ENCODE data around the gene TUBB4B.

Gene TUBB4B

DNA sequence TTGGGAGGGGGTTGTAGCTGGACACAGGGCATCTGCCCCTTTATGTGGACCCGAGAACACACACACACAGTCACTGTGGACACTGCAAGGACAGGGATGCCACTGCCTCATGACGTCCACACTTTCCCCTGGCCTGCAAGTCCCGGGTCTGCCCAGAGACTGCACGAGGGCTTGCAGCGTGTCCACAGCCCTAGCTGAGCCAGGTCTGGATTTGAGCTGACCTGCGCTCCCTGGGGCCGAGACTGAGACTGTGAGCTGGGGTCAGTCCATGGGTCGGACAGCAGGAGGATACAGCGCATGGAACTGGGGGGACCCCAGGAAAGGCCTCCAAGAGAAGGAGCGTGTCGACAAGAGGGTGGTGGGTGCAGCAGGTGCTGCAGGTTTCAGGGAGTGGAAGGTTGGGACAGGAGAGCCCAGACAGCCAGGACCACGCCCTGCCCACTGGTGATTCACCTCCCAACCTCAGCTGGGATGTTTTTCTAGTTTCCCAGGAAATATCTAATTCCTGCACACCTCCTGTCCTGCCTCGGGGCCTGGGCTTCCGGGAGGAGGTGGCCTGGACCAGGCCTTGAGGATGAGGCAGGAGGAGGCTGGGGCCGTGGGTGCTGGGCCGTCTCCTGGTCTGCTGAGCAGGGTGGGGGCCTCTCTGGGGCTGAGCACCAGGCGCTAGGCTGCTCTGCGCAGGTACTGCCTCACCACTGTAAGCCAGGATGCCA lies 14.6 kb upstream of the TUBB4B start:
- DNase-seq (ENCODE audit: low spot score), result no peak

GRCh38 chr9:137227054-137227852 lies 13.8 kb upstream of the TUBB4B start, which contains the start of gene RNF224:
TSS of gene RNF224 (plus strand) at chr9:137227502. CDS start at chr9:137228336, 834 bp downstream.
- peak; percentile 61 for DNase-seq (ENCODE audit: low spot score)

- no peak for DNase-seq (ENCODE audit: low spot score)
Observed at GRCh38 chr9:137227853-137228505, 13.1 kb upstream of the TUBB4B start.

DNA sequence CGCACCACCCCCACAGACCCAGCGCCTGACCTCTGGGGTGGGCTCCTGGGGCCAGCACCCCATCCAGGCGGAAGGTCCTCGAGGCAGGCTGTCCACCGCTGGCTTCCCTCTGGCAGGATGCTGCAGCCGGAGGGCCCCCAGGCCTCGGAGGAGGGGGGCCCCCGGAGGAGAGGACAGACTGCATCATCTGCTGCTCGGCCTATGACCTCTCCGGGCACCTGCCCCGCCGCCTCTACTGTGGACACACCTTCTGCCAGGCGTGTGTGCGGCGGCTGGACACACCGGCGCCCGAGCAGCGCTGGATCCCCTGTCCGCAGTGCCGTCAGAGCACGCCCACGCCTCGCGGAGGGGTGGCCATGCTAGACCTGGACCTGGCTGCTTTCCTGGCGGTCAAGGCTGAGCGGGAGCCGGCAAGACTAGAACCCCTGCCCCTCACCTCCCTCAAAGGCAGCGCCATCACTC lies 12.6 kb upstream of the TUBB4B start:
- no peak for DNase-seq (ENCODE audit: low spot score)

DNA sequence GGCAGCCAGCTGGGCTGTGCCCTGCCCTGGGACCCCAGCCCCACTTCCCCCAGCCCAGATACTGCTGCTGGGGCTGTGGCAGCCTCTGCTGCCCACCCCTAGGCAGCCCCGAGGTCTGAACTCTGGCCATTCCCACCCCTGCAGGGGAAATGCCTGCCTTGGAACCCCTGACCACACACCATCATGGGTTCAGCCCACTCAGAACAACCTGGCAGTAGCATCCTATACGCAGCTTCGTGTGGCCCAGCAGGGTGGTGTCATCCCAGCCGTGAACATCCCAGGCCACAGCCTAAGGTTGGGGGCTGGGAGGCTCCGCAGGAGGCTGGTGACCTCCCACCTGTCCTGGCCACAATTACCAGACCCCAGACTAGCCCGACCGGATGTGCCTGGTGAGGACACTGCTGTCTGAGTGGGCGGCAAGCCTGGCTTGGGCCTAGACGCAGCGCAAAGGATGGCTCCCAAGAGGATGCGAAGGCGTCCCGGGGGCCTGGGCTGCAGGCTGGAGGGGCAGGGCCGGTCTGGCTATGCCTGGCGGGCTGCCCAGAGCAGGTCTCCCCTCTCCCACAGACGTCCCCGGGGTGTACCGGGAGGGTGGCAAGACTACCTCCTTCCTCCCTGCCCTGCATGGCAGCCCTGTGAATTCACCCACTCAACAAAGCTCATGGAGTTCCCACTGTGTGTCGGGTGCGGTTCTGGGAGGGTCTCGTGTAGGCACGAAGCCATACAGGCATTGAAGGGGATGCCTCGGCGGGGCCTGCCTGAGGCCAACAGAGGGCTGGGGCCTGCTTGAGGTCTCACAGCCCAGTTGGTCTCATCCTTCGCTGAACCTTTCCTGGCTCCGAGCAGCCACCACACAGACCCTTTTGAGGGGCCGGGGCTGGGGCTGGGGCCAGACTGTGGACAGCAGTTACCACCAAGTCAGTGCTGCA lies 11.9 kb upstream of the TUBB4B start:
- DNase-seq (ENCODE audit: low spot score), result no peak

GRCh38 chr9:137229903-137230704 lies 11.0 kb upstream of the TUBB4B start:
- no peak for DNase-seq (ENCODE audit: low spot score)

GRCh38 chr9:137230705-137231371 lies 10.2 kb upstream of the TUBB4B start, which contains the start of gene SLC34A3:
TSS of gene SLC34A3 (plus strand) at chr9:137230901. CDS start at chr9:137231703, 802 bp downstream.
- DNase-seq (ENCODE audit: low spot score), result no peak

DNA sequence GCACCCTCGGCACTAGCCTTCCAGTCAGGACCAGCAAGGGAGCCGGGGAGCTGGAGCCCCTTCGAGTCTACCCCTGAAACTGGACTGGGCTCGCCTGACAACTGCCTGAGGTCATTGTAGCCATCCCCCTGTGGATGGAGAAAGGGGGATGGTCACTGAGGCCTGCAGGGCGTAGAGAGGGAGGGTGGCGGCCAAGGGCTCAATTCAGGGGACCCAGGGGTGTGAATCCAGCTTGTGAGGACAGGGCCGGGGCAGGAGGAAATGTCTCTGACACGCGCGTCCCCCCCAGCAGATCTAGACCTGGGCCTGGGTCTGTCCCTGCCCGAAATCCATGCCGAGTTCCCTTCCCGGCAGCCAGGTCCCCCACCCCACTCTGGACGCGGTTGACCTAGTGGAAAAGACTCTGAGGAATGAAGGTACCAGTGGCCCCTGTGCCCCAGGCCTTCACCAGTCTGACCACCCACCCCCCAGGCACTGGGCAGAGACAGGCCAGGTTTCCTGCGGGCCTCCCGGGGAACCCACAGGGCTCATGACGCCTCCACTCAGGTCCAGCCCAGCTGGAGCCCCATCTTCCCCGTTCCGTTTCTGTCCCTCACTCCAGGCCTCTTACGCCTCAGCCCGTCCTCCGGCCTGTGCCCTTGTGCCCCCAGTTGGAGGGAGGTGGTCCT lies 9.6 kb upstream of the TUBB4B start:
- no peak for DNase-seq (ENCODE audit: low spot score)

- DNase-seq (ENCODE audit: low spot score), result no peak
Observed at GRCh38 chr9:137232101-137232500, 9.0 kb upstream of the TUBB4B start.

DNA sequence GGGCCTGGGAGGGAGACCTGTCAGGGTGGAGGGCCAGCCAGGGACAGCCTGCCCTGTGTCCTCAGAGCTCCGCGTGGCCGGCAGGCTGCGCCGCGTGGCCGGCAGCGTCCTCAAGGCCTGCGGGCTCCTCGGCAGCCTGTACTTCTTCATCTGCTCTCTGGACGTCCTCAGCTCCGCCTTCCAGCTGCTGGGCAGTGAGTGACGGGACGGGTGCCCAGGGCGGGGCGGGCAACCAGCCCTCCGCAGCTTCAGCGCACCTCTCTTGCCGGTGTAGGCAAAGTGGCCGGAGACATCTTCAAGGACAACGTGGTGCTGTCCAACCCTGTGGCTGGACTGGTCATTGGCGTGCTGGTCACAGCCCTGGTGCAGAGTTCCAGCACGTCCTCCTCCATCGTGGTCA lies 8.6 kb upstream of the TUBB4B start:
- no peak for DNase-seq (ENCODE audit: low spot score)

DNA sequence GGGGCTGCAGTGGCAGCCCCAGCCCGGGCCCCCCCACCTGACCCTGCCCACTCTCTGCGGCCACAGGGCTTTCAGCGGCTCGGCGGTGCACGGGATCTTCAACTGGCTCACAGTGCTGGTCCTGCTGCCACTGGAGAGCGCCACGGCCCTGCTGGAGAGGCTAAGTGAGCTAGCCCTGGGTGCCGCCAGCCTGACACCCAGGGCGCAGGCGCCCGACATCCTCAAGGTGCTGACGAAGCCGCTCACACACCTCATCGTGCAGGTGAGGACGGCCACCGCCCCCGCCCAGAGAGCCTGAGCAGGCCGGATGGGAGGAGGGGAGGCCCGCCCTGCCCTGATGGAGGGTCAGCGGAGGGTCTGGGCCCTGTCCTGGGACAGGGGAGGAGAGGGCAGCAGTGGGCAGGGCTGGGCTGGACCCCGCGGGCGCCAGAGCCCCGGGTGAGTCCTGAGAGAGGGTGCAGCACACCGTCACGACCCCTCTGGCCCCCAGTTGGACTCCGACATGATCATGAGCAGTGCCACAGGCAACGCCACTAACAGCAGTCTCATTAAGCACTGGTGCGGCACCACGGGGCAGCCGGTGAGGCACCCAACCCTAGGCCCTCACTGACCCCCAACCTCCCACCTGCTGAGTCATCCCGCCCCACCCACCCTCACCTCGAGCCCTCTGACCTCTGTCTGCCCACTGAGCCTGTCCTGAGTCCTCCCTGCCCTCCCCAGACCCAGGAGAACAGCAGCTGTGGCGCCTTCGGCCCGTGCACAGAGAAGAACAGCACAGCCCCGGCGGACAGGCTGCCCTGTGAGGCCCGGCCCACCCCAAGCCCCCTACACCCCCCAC lies 7.7 kb upstream of the TUBB4B start:
- no peak for DNase-seq (ENCODE audit: low spot score)

- DNase-seq (ENCODE audit: low spot score), result no peak
Observed at GRCh38 chr9:137234055-137234697, 6.9 kb upstream of the TUBB4B start.

DNA sequence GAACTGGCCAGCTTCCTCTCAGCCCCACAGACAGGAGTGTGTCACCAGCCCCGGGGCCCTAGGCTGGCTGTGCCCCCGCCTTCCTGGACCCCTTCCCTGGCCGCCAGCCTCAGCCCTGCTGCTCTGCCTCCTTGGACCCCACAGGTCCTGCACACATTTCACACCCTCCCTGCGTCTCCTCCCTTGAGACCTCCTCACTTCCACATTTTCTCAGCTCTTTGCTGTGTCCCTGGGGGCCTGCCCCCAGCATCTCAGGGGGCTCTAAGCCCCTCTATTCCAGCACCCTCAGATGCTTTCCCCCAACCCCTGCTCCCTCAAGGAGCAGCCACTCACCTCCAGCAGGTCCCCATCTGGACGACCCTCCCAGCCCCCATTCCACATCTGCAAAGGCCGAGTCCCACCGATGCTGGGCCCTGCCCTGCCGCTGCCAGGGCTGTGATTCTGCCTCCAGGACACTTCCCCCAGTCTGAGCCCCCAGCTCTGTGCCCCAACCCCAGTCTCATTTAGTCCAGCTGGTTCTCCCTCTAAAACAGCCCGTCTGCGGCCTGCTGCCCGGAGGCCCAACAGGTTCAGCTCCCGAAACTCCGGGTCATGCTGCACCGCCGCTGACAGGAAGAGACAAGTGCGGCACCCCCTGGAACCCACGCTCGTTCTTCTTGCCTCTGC lies 6.2 kb upstream of the TUBB4B start:
- DNase-seq (ENCODE audit: low spot score), result no peak

DNA sequence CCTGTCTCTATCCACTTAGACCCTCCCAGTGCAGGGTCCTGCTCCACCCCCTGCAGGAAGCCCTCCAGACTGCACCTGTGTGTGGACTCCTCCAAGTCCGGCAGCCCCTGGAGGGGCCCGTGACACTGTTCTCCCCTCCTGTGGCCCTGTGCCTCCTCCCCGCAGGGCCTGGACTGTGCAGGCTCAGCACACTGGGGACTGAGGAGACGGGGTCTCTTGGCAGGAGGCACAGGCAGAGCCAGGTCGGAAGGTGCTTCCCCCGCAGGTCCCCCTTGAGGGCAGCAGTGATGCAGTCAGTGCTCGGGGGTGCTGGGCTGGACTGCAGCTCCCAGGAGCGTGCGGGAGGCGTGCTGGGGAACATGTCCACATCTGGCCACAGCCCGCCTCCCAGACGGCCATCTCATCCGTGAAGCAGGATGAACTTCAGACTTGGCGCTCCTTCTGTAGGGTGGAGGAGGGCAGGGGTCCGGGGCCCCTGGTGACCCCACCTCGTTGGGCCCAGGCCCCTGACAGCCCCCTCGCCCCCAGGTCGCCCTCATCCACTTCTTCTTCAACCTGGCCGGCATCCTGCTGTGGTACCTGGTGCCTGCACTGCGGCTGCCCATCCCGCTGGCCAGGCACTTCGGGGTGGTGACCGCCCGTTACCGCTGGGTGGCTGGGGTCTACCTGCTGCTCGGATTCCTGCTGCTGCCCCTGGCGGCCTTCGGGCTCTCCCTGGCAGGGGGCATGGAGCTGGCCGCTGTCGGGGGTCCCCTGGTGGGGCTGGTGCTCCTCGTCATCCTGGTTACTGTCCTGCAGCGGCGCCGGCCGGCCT lies 5.5 kb upstream of the TUBB4B start:
- no peak for DNase-seq (ENCODE audit: low spot score)

- peak; percentile 88 for DNase-seq (ENCODE audit: low spot score)
Observed at GRCh38 chr9:137236238-137236935, 4.7 kb upstream of the TUBB4B start.

DNA sequence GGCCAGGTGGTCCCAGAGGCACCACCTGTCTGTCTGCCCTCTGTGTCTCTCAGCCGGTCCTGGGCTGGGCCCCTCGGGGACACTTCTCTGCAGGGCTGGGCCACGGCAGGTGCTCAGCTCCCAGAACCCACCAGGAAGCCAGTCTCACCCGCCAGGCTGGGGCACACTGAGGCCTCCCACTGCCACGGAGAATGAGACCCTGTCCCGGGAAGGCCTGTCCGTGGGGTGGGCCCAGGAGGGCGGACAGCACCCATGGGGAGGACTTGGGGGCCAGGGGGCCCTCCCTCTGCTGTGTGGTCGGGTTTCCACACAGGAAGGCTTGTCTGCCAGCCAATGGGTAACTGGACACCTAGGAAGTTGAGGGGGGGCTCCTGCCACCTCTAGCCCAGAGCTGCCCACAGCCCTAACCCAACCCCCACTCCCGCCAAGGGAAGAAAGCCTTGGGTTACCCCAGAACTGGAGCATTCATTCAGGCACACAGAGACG lies 4.1 kb upstream of the TUBB4B start:
- no peak for DNase-seq (ENCODE audit: low spot score)
